BJ (cell line): Measurements from ENCODE around the gene ANKRD29. TPM values are rescaled to one million over a fixed set of nuclear protein-coding genes. Genes with fewer than 3 reads are reported as not detected.
"Not testable (repeated sequence)": the region's sequence is repeated elsewhere in the genome, so short reads cannot be mapped to it uniquely, and the experiment has no call there.

Experiments
- CTCF ChIA-PET: fragments of 350-600 bp; formaldehyde crosslinking; extraction: SDS; loops from one replicate; lab custom pipeline; 2021; ENCODE audit warnings: antibody characterized with exemption, inconsistent platforms; lab: Yijun Ruan, JAX
- POLR2A ChIA-PET: fragments of 300-600 bp; sonication (Branson Sonifier 250); formaldehyde crosslinking; extraction: SDS; loops from one replicate; lab custom pipeline; 2021; ENCODE audit warnings: antibody characterized with exemption; lab: Charles Lee
- DNase-seq: peaks from one replicate; pipeline ENCODE4 v3.0.0-alpha.2; 2011; ENCODE audit warnings: low read depth
- H3K27me3 ChIP-seq: 2 replicates; pipeline ENCODE4 v1.6.0; 2011; ENCODE audit warnings: low read length; ENCODE audit not compliant: control insufficient read depth, insufficient read depth
- H3K36me3 ChIP-seq: 2 replicates; pipeline ENCODE4 v1.5.1; 2011; ENCODE audit warnings: low read length; ENCODE audit not compliant: control insufficient read depth, insufficient read depth
- H3K4me3 ChIP-seq: 2 replicates; pipeline ENCODE4 v1.5.1; 2011; ENCODE audit warnings: low read depth, mild to moderate bottlenecking, control low read depth, low read length
- CTCF ChIP-seq: IDR thresholded peaks from 2 replicates; pipeline ENCODE4 v1.5.1; 2011; ENCODE audit warnings: low read depth, mild to moderate bottlenecking, control low read depth, inconsistent platforms, low read length, moderate library complexity; ENCODE audit not compliant: insufficient read depth
- polyA plus RNA-seq: library from polyadenylated mRNA; depleted of rRNA; stranded (reverse); fragments of >200 nt; gene quantifications from 2 replicates; pipeline ENCODE4 v1.2.3, GENCODE V29; 2011

Gene ANKRD29
- polyA plus RNA-seq, 1 experiment = 4.7 TPM

- Histone ChIP-seq H3K27me3 (no peaks in the 10 kb centered on the region), H3K36me3 (no peaks in the 10 kb centered on the region), H3K4me3 (no peak overlapping the region)
- CTCF ChIA-PET = interaction anchor here (0.8 to 3.5 kb wide), 3 partner anchors 14 to 89 kb away, joined by 3 to 15 read pairs (median 3); no protein-coding TSS in a partner anchor
- DNase-seq = no peak
- TF ChIP-seq CTCF = no peak
- POLR2A ChIA-PET = interaction anchor here (0.6 kb wide), 1 partner anchor 11 kb away, joined by 3 read pairs; no protein-coding TSS in a partner anchor
Measured at GRCh38 chr18:23614891-23615290, 47.8 kb downstream of the ANKRD29 start.

DNA sequence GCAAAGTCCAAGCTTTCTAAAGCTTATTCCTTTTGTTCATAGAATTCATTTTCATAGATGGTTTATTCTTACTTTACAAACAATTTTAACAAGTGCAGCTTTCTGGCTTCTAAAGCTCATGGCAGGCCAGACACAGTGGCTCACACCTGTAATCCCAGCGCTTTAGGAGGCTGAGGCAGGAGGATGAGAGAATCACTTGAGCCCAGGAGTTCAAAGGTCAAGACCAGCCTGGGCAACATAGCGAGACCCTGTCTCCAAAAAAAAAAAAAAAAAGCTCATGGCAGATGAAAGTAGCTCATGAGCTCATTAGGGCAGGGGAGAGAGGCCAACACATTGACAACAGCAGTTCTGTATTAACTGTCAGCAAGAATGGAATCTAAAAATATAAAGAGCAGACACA lies 48.3 kb downstream of the ANKRD29 start:
- Histone ChIP-seq H3K36me3 (no peaks in the 10 kb centered on the region), H3K4me3 (no peak overlapping the region), H3K27me3 (no peaks in the 10 kb centered on the region)
- no peak for DNase-seq
- TF ChIP-seq CTCF = no peak
- ChIA-PET CTCF (interaction anchor here (0.6 to 3.5 kb wide), 5 partner anchors 8 to 89 kb away, joined by 3 to 20 read pairs (median 4); no protein-coding TSS in a partner anchor), POLR2A (no interaction called here)

- H3K27me3 ChIP-seq, DNase-seq, POLR2A ChIA-PET, H3K36me3 ChIP-seq, H3K4me3 ChIP-seq: not testable (repeated sequence)
- CTCF ChIA-PET = interaction anchor here (0.6 to 3.5 kb wide), 3 partner anchors 9 to 90 kb away, joined by 4 to 20 read pairs (median 15); no protein-coding TSS in a partner anchor
Measured at GRCh38 chr18:23613091-23613475, 49.6 kb downstream of the ANKRD29 start.

GRCh38 chr18:23612434-23613090 lies 50.1 kb downstream of the ANKRD29 start:
- no peak for DNase-seq
- Histone ChIP-seq H3K4me3 (no peak overlapping the region), H3K27me3 (no peaks in the 10 kb centered on the region), H3K36me3 (no peaks in the 10 kb centered on the region)
- POLR2A ChIA-PET = no interaction called here
- CTCF ChIA-PET = interaction anchor here (0.6 to 3.5 kb wide), 4 partner anchors 10 to 91 kb away, joined by 3 to 20 read pairs (median 10); no protein-coding TSS in a partner anchor
- no peak for TF ChIP-seq CTCF

DNA sequence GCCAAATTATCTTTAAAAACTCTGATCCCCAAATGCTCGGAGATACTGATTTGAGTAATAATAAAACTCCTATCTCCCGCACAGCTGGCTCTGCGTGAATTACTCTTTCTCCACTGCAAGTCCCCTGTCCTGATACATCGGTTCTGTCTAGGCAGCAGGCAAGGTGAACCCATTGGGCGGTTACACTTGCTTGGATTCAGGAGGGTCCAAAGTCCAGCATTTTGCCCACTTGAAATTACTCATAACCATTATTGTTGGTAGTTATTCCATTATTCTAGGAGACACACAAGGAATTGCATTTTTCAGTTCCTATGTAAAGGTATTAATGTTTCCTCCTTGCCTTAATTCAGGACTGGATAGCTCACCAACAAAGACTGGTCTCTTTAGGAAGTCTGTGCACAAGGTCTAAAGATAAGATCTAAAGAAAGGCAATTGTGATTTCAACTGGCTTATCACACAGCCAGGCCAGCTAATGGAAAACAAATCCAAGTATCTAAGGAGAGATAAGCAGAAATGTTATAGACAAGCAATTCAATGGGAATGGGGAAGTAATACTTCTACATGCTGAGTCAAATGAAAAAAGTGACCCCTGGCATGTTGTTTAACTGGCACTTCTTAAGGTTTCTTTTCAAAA lies 53.2 kb downstream of the ANKRD29 start:
- CTCF ChIA-PET = interaction anchor here (0.6 to 1.3 kb wide), 2 partner anchors 21 to 482 kb away, joined by 3 to 6 read pairs; no protein-coding TSS in a partner anchor
- POLR2A ChIA-PET = no interaction called here
- TF ChIP-seq CTCF = no peak
- H3K36me3 ChIP-seq = no peaks in the 10 kb centered on the region
- H3K27me3 ChIP-seq = no peaks in the 10 kb centered on the region
- H3K4me3 ChIP-seq = no peak overlapping the region
- DNase-seq = no peak
